GM10266 (cell line): Measurements from ENCODE around the gene TIMM29.

Source experiments
- DNase-seq: peaks from one replicate; pipeline ENCODE4 v3.0.0; 2012; ENCODE audit errors: extremely low spot score
- CTCF ChIP-seq: IDR thresholded peaks from 2 replicates; pipeline ENCODE4 v1.5.1; 2012; ENCODE audit warnings: mild to moderate bottlenecking, low read depth; ENCODE audit not compliant: control insufficient read depth, insufficient read depth; ENCODE audit errors: missing control alignments

TIMM29 gene

GRCh38 chr19:10964903-10965302 is 36.3 kb downstream of the TIMM29 start:
- DNase-seq, result no peak

GRCh38 chr19:10965398-10965797 is 36.8 kb downstream of the TIMM29 start:
- DNase-seq, result no peak
- TF ChIP-seq CTCF, result no peak

More at GRCh38 chr19:10964903-10965302, 36.3 kb downstream of the TIMM29 start:
- TF ChIP-seq CTCF, result no peak

GRCh38 chr19:10966809-10967208 is 38.2 kb downstream of the TIMM29 start:
- no peak for DNase-seq
- no peak for TF ChIP-seq CTCF

GRCh38 chr19:10968527-10969135 is 40.0 kb downstream of the TIMM29 start:
- TF ChIP-seq CTCF, result no peak
- no peak for DNase-seq

GRCh38 chr19:10971107-10971726 is 42.6 kb downstream of the TIMM29 start:
- DNase-seq, result no peak
- no peak for TF ChIP-seq CTCF

- no peak for DNase-seq
- no peak for TF ChIP-seq CTCF
Observed at GRCh38 chr19:10975374-10976130, 46.9 kb downstream of the TIMM29 start.
